Neural progenitor cell (in vitro differentiated cells): ENCODE measurements around the gene GPR85. TPM values are rescaled to one million over a fixed set of nuclear protein-coding genes. Genes with fewer than 3 reads are reported as not detected.

Experiments used
- DNase-seq: peaks from one replicate; pipeline ENCODE4 v3.0.0-alpha.2; 2016; ENCODE audit warnings: low spot score
- H2AFZ ChIP-seq: fragments of 200-600 bp; sonication (generic); replicated peaks from 2 replicates; pipeline ENCODE4 v1.6.1; 2016; ENCODE audit warnings: antibody characterized with exemption
- H3F3A ChIP-seq: fragments of 200-600 bp; sonication (generic); 2 replicates; pipeline ENCODE4 v1.6.1; 2016; ENCODE audit warnings: antibody characterized with exemption, low read depth
- H3K27ac ChIP-seq: fragments of 200-600 bp; sonication (generic); 2 replicates; pipeline ENCODE4 v1.5.1; 2016; ENCODE audit warnings: mild to moderate bottlenecking
- H3K27me3 ChIP-seq: fragments of 200-600 bp; sonication (generic); 2 replicates; pipeline ENCODE4 v1.6.1; 2016; ENCODE audit warnings: mild to moderate bottlenecking, moderate library complexity
- H3K36me3 ChIP-seq: fragments of 200-600 bp; sonication (generic); 2 replicates; pipeline ENCODE4 v1.5.1; 2016
- H3K4me1 ChIP-seq: fragments of 200-600 bp; sonication (generic); 2 replicates; pipeline ENCODE4 v1.6.1; 2016; ENCODE audit warnings: mixed run types
- H3K4me2 ChIP-seq: fragments of 200-600 bp; sonication (generic); 2 replicates; pipeline ENCODE4 v1.6.1; 2016
- H3K4me3 ChIP-seq: fragments of 200-600 bp; sonication (generic); 2 replicates; pipeline ENCODE4 v1.5.1; 2016
- H3K79me2 ChIP-seq: fragments of 200-600 bp; sonication (generic); 2 replicates; pipeline ENCODE4 v1.6.1; 2016; ENCODE audit warnings: low read depth
- H3K9ac ChIP-seq: fragments of 200-600 bp; sonication (generic); 2 replicates; pipeline ENCODE4 v1.6.1; 2016
- H3K9me3 ChIP-seq: fragments of 200-600 bp; sonication (generic); 2 replicates; pipeline ENCODE4 v1.5.1; 2016; ENCODE audit warnings: low read depth
- H4K20me1 ChIP-seq: fragments of 200-600 bp; sonication (generic); 2 replicates; pipeline ENCODE4 v1.6.1; 2016; ENCODE audit warnings: low read depth
- H3K27ac Mint-ChIP-seq: 3 replicates; pipeline ENCODE4 v1.8.0; 2021; ENCODE audit warnings: mixed read lengths
- H3K27me3 Mint-ChIP-seq: 2 replicates; pipeline ENCODE4 v1.8.0; 2022; ENCODE audit warnings: low read depth, mild to moderate bottlenecking, inconsistent platforms, moderate library complexity, mixed read lengths; ENCODE audit not compliant: insufficient read depth
- H3K36me3 Mint-ChIP-seq: 3 replicates; pipeline ENCODE4 v1.8.0; 2021; ENCODE audit warnings: mixed read lengths
- H3K4me1 Mint-ChIP-seq: 3 replicates; pipeline ENCODE4 v1.8.0; 2021; ENCODE audit warnings: mixed read lengths
- H3K4me3 Mint-ChIP-seq: 3 replicates; pipeline ENCODE4 v1.8.0; 2021; ENCODE audit warnings: mild to moderate bottlenecking, moderate library complexity, mixed read lengths
- H3K9me3 Mint-ChIP-seq: 3 replicates; pipeline ENCODE4 v1.8.0; 2020; ENCODE audit warnings: mixed read lengths
- EZH2 ChIP-seq: fragments of 200-600 bp; sonication (generic); IDR thresholded peaks from 2 replicates; pipeline ENCODE4 v1.6.1; 2017; ENCODE audit warnings: antibody characterized with exemption, mild to moderate bottlenecking, moderate library complexity
- EZH2phosphoT487 ChIP-seq: fragments of 200-600 bp; sonication (generic); IDR thresholded peaks from 2 replicates; pipeline ENCODE4 v1.6.1; 2017; ENCODE audit warnings: antibody characterized with exemption
- total RNA-seq: library from RNA; depleted of rRNA; stranded (reverse); fragments of >200 nt; gene quantifications from 2 replicates; pipeline ENCODE4 v1.2.3, GENCODE V29; 2015; ENCODE audit warnings: low replicate concordance
- TF ChIP-seq, protein P1 (sequence below): fragments of 200-600 bp; sonication (generic); IDR thresholded peaks from 2 replicates; pipeline ENCODE4 v1.5.1; 2017; ENCODE audit warnings: antibody characterized with exemption, mild to moderate bottlenecking

Gene GPR85
- total RNA-seq, 1 donor from 2014 or later, result 3.0 TPM

DNA sequence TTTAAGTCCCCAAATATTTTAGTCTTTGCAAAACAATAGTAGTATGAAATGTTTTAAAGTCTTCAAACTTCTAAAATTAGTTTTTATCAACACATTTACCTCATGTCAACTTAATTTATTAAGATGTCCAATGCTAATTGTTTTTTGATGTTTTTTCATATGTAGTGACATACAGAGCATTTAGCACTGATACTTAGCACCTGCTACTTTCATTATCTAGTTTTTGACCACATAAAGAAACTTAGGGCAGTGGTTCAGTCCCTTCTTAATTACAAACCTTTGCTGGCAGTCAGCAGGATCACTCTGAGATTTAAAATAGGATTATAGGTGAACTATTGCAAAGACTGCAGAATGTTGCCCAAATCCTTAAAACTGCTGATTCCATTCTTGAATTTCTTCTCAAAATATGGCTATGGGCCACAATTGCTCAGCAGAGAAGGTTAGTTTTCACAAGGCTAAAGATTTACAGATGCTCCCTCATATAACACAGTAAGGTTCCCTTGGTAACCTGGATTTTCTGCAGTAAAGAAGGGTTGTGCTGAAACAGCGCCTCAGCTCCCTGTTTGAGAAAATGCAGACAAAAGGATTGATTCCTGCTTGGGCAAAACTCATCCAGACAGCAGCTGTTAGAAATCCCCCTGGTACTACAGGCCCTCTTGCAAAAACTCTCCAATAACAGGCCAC, 3.4 kb downstream of the GPR85 start:
- Mint-ChIP-seq H3K4me1 (peaks cover 45% of the 10 kb centered on the region), H3K36me3 (no peaks in the 10 kb centered on the region), H3K27me3 (no peaks in the 10 kb centered on the region), H3K4me3 (no peak overlapping the region), H3K27ac (peak overlapping the region; percentile 85), H3K9me3 (no peaks in the 10 kb centered on the region)
- DNase-seq, result peak; percentile 64
- Histone ChIP-seq H3K4me2 (peak overlapping the region; percentile 75), H3K4me1 (peaks cover 43% of the 10 kb centered on the region), H3F3A (peaks cover 16% of the 10 kb centered on the region), H3K27me3 (peaks cover 58% of the 10 kb centered on the region), H3K79me2 (no peaks in the 10 kb centered on the region), H3K27ac (peak overlapping the region; percentile 51), H3K4me3 (peak overlapping the region; percentile 20), H2AFZ (peak overlapping the region; percentile 41), H3K9me3 (no peaks in the 10 kb centered on the region), H3K9ac (no peak overlapping the region), H4K20me1 (no peaks in the 10 kb centered on the region), H3K36me3 (no peaks in the 10 kb centered on the region)
- no peak for TF ChIP-seq EZH2phosphoT487
- TF ChIP-seq EZH2, result no peak
- TF ChIP-seq, protein P1, sequence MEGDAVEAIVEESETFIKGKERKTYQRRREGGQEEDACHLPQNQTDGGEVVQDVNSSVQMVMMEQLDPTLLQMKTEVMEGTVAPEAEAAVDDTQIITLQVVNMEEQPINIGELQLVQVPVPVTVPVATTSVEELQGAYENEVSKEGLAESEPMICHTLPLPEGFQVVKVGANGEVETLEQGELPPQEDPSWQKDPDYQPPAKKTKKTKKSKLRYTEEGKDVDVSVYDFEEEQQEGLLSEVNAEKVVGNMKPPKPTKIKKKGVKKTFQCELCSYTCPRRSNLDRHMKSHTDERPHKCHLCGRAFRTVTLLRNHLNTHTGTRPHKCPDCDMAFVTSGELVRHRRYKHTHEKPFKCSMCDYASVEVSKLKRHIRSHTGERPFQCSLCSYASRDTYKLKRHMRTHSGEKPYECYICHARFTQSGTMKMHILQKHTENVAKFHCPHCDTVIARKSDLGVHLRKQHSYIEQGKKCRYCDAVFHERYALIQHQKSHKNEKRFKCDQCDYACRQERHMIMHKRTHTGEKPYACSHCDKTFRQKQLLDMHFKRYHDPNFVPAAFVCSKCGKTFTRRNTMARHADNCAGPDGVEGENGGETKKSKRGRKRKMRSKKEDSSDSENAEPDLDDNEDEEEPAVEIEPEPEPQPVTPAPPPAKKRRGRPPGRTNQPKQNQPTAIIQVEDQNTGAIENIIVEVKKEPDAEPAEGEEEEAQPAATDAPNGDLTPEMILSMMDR, result no peak

DNA sequence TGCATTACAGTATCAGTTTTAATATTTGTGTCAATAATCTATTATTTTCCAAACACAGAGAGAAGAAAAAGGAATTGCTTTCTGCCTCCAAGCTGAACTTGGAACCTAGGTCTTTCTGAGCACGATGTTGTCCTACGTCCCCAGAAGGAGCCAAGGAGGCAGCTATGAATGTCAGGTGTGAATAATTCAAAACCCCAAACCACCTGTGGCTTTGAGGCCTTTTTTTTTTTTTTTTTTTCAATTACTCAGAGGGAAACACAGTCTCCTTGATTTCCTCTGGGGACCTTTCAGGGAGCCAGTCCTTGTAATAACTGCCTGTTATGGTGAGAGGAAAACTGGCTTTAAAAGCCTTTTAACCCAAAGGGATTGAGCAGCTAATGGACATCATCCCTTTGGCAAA, 8.3 kb downstream of the GPR85 start:
- Mint-ChIP-seq H3K27me3 (no peaks in the 10 kb centered on the region), H3K9me3 (no peaks in the 10 kb centered on the region), H3K4me1 (peaks cover 19% of the 10 kb centered on the region), H3K36me3 (no peaks in the 10 kb centered on the region), H3K4me3 (no peak overlapping the region), H3K27ac (no peak overlapping the region)
- H3K27me3 ChIP-seq, result peaks cover 91% of the 10 kb centered on the region
- no peak for TF ChIP-seq EZH2phosphoT487
- no peak for TF ChIP-seq EZH2
- TF ChIP-seq, protein P1, result no peak
- H3K79me2 ChIP-seq, result no peaks in the 10 kb centered on the region
- H3K27ac ChIP-seq, result no peak overlapping the region
- peaks cover 16% of the 10 kb centered on the region for H3K4me1 ChIP-seq
- H3K4me2 ChIP-seq, result no peak overlapping the region
- H3K4me3 ChIP-seq, result no peak overlapping the region
- H3K9me3 ChIP-seq, result no peaks in the 10 kb centered on the region
- H4K20me1 ChIP-seq, result no peaks in the 10 kb centered on the region
- no peak overlapping the region for H2AFZ ChIP-seq
- H3K9ac ChIP-seq, result no peak overlapping the region
- peaks cover 7% of the 10 kb centered on the region for H3F3A ChIP-seq
- no peak for DNase-seq
- no peaks in the 10 kb centered on the region for H3K36me3 ChIP-seq

DNA sequence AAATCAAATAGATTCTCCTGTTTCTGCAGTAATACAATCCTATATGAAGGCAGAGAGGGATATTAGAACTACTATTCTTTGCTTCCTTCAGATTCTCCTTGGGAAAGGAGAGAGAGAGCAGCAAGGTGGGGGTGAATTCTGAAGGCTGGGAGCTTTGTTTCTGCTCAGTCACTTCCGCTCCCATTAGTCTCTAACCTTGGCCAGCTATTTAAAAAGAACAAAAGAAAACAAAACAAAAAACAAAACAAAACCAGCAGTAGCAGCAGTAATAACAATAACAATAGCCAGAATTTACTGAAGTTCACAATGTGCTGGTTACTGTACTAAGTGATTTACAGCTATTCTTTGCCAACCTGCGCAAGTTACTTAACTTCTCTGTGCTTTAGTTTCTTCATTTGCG, 9.9 kb downstream of the GPR85 start:
- no peaks in the 10 kb centered on the region for H3K36me3 Mint-ChIP-seq
- TF ChIP-seq EZH2, result no peak
- TF ChIP-seq EZH2phosphoT487, result no peak
- TF ChIP-seq, protein P1, result no peak
- Histone ChIP-seq H3K4me2 (no peak overlapping the region), H3K9me3 (no peaks in the 10 kb centered on the region), H3K36me3 (no peaks in the 10 kb centered on the region), H3F3A (no peaks in the 10 kb centered on the region), H3K27me3 (peaks cover 100% of the 10 kb centered on the region), H3K27ac (no peak overlapping the region), H2AFZ (no peak overlapping the region), H3K4me1 (peaks cover 10% of the 10 kb centered on the region), H3K79me2 (no peaks in the 10 kb centered on the region), H3K4me3 (no peak overlapping the region), H3K9ac (no peak overlapping the region), H4K20me1 (no peaks in the 10 kb centered on the region)
- H3K4me3 Mint-ChIP-seq, result no peak overlapping the region
- no peak for DNase-seq
- no peaks in the 10 kb centered on the region for H3K9me3 Mint-ChIP-seq
- H3K4me1 Mint-ChIP-seq, result peaks cover 8% of the 10 kb centered on the region
- peak overlapping the region; percentile 50 for H3K27ac Mint-ChIP-seq
- no peaks in the 10 kb centered on the region for H3K27me3 Mint-ChIP-seq
